Thyroid gland (tissue), 4 donors: ENCODE results near the gene SARNP. TPM values are rescaled to one million over a fixed set of nuclear protein-coding genes. Genes with fewer than 3 reads are reported as not detected.
A peak's percentile ranks its signal among the peaks of the same experiment; 100 is the strongest.

Experiments used
- DNase-seq, 2 donors: peaks; one replicate each; pipeline ENCODE4 v3.0.0-alpha.2; 2019
- H3K27ac ChIP-seq, 3 donors: fragments of 200-600 bp; sonication (generic); 1 replicate in 2 of 3; 2 replicates in 1 of 3; pipeline ENCODE4 v1.5.1; 2016 to 2019; ENCODE audit warnings: mild to moderate bottlenecking in 1 of 3, moderate library complexity in 1 of 3
- H3K27me3 ChIP-seq: fragments of 200-600 bp; sonication (generic); one replicate; pipeline ENCODE4 v1.5.1; 2019
- H3K36me3 ChIP-seq, 2 donors: fragments of 200-600 bp; sonication (generic); one replicate each; pipeline ENCODE4 v1.5.1; 2016 to 2019
- H3K4me1 ChIP-seq, 2 donors: fragments of 200-600 bp; sonication (generic); one replicate each; pipeline ENCODE4 v1.5.1; 2017 to 2019
- H3K4me3 ChIP-seq, 3 donors: fragments of 200-600 bp; sonication (generic); replicated peaks in 1 of 3; 1 replicate in 2 of 3; 2 replicates in 1 of 3; pipeline ENCODE4 v1.5.1; 2016; ENCODE audit warnings: mild to moderate bottlenecking in 1 of 3
- H3K9me3 ChIP-seq: fragments of 200-600 bp; sonication (generic); one replicate; pipeline ENCODE4 v1.5.1; 2017
- CTCF ChIP-seq, 6 experiments: fragments of 200-600 bp in 3 of 6; fragments of 450-650 bp in 3 of 6; sonication (generic) in 3 of 6; IDR thresholded peaks; one replicate each; pipeline ENCODE4 v1.5.1; 2016 to 2019; ENCODE audit warnings: antibody characterized with exemption in 6 of 6, mild to moderate bottlenecking in 2 of 6, inconsistent platforms in 1 of 6, moderate library complexity in 1 of 6
- POLR2A ChIP-seq, 2 donors: fragments of 450-650 bp; IDR thresholded peaks; one replicate each; pipeline ENCODE4 v1.6.1; 2017; ENCODE audit warnings: antibody characterized with exemption in 2 of 2, mild to moderate bottlenecking in 2 of 2, moderate library complexity in 1 of 2
- WGBS, 2 donors: methylation state at CpG; one replicate each; pipeline ENCODE4 v1.1.5; 2017; 5-methylcytosine and 5-hydroxymethylcytosine counted together
- intact Hi-C: fragments of 100-400 bp; cut with DNase I; formaldehyde crosslinking; loops from one replicate; pipeline ENCODE4 v1.15.1; 2023
- total RNA-seq, 4 donors: library from RNA; depleted of rRNA; stranded (reverse); fragments of >200 nt; gene quantifications; one replicate each; pipeline ENCODE4 v1.2.3, GENCODE V29; 2016

The SARNP gene
- total RNA-seq, 4 donors from 2014 or later = 33.6 to 61.0 (median 52.3) TPM

GRCh38 chr12:55717011-55718007 is 100.2 kb downstream of the SARNP start:
- TF ChIP-seq CTCF (IDR thresholded peaks at IDR 0.05) = no peak
- no peak for TF ChIP-seq POLR2A (IDR thresholded peaks at IDR 0.05)
- H3K9me3 ChIP-seq = no peaks in the 10 kb centered on the region
- no peaks in the 10 kb centered on the region for H3K36me3 ChIP-seq
- no peak for DNase-seq
- 57 to 68% methylated on average over 8 of the region's 8 CpGs for WGBS, 2 donors
- intact Hi-C loops = no loop called here
- H3K27ac ChIP-seq = peak overlapping the region; percentile 70 to 88 (median 87)
- H3K4me3 ChIP-seq = peak overlapping the region in 1 of 3 donors; percentile 69
- H3K27me3 ChIP-seq = no peaks in the 10 kb centered on the region
- H3K4me1 ChIP-seq = peaks cover 23 to 36% of the 10 kb centered on the region in 2 donors

- intact Hi-C loops = no loop called here
- 5 to 8% methylated on average over 11 to 13 of the region's 13 CpGs for WGBS, 2 donors
These were observed 101.0 kb downstream of the SARNP start for GRCh38 chr12:55716582-55716957.

GRCh38 chr12:55715833-55716581 is 101.5 kb downstream of the SARNP start, which contains the start of gene BLOC1S1:
Gene BLOC1S1 (plus strand): TSS chr12:55716046. CDS start chr12:55716052, 6 bp downstream.
- Histone ChIP-seq H3K4me3 (peak within 1 kb of the TSS; percentile 19 to 69 (median 21)), H3K4me1 (peaks cover 23 to 35% of the 10 kb centered on the region in 2 donors), H3K9me3 (no peaks in the 10 kb centered on the region), H3K27ac (peak within 1 kb of the TSS; percentile 70 to 88 (median 87)), H3K36me3 (no peaks in the 10 kb centered on the region), H3K27me3 (no peaks in the 10 kb centered on the region)
- WGBS, 2 donors = 0 to 1% methylated on average over 12 to 39 of the region's 42 CpGs
- DNase-seq = peak; percentile 96 to 97
- intact Hi-C loops = no loop called here
- TF ChIP-seq POLR2A (IDR thresholded peaks at IDR 0.05) = peak in 1 of 2 donors; percentile 56
- TF ChIP-seq CTCF (IDR thresholded peaks at IDR 0.05) = peak in 2 of 6 experiments; percentile 2 to 21

More at GRCh38 chr12:55716582-55716957, 101.0 kb downstream of the SARNP start:
- Histone ChIP-seq H3K4me1 (peaks cover 23 to 35% of the 10 kb centered on the region in 2 donors), H3K27ac (peak overlapping the region; percentile 70 to 88 (median 87)), H3K27me3 (no peaks in the 10 kb centered on the region), H3K9me3 (no peaks in the 10 kb centered on the region), H3K36me3 (no peaks in the 10 kb centered on the region), H3K4me3 (peak overlapping the region; percentile 19 to 69 (median 21))
- TF ChIP-seq POLR2A (IDR thresholded peaks at IDR 0.05) = no peak
- TF ChIP-seq CTCF (IDR thresholded peaks at IDR 0.05) = no peak
- DNase-seq = no peak

GRCh38 chr12:55715169-55715764 is 102.3 kb downstream of the SARNP start:
- TF ChIP-seq CTCF (IDR thresholded peaks at IDR 0.05) = no peak
- DNase-seq = no peak
- Histone ChIP-seq H3K27me3 (no peaks in the 10 kb centered on the region), H3K4me1 (peaks cover 23 to 35% of the 10 kb centered on the region in 2 donors), H3K27ac (peak overlapping the region; percentile 70 to 88 (median 87)), H3K9me3 (no peaks in the 10 kb centered on the region), H3K36me3 (no peaks in the 10 kb centered on the region), H3K4me3 (peak overlapping the region in 2 of 3 donors; percentile 21 to 69)
- WGBS, 2 donors = 55 to 56% methylated on average over 7 of the region's 7 CpGs
- intact Hi-C loops = no loop called here
